ENCODE measurements around the gene IMP4.

- TF ChIP-seq EGR1 (IDR thresholded peaks at IDR 0.05) (no peak), TCF12 (IDR thresholded peaks at IDR 0.05; ENCODE audit: low read depth) (no peak), NFIC (IDR thresholded peaks at IDR 0.05) (no peak)
These were observed 31.2 kb downstream of the IMP4 start for GRCh38 chr2:130373808-130374365.

All from Ishikawa (cell line).